GM23338 (cell line): ENCODE measurements around the gene METRNL. TPM values are rescaled to one million over a fixed set of nuclear protein-coding genes. Genes with fewer than 3 reads are reported as not detected.
"Not testable (repeated sequence)": the region's sequence is repeated elsewhere in the genome, so short reads cannot be mapped to it uniquely, and the experiment has no call there.

Source experiments
- ATAC-seq: fragments of 200-7000 bp; cut with Tn5 transposase; 3 replicates; pipeline ENCODE4 v1.9.1; 2020
- DNase-seq: peaks from one replicate; pipeline ENCODE4 v3.0.0-alpha.2; 2015; ENCODE audit warnings: low spot score
- H2AFZ ChIP-seq: fragments of 200-600 bp; sonication (generic); 2 replicates; pipeline ENCODE4 v1.8.0; 2016; ENCODE audit warnings: antibody characterized with exemption, mild to moderate bottlenecking, moderate library complexity
- H3F3A ChIP-seq: fragments of 200-600 bp; sonication (generic); replicated peaks from 2 replicates; pipeline ENCODE4 v1.8.0; 2017; ENCODE audit warnings: antibody characterized with exemption, mixed run types, low read depth
- H3K27ac ChIP-seq: fragments of 200-600 bp; sonication (generic); 2 replicates; pipeline ENCODE4 v1.6.1; 2016; ENCODE audit warnings: low read depth
- H3K27me3 ChIP-seq: fragments of 200-600 bp; sonication (generic); 2 replicates; pipeline ENCODE4 v1.8.0; 2016; ENCODE audit warnings: mild to moderate bottlenecking, mixed run types, moderate library complexity; ENCODE audit not compliant: insufficient read depth
- H3K36me3 ChIP-seq: fragments of 200-600 bp; sonication (generic); 2 replicates; pipeline ENCODE4 v1.8.0; 2016; ENCODE audit warnings: mild to moderate bottlenecking; ENCODE audit not compliant: insufficient read depth
- H3K4me1 ChIP-seq: fragments of 200-600 bp; sonication (generic); 2 replicates; pipeline ENCODE4 v1.8.0; 2016; ENCODE audit warnings: mild to moderate bottlenecking, moderate library complexity; ENCODE audit not compliant: insufficient read depth
- H3K4me2 ChIP-seq: fragments of 200-600 bp; sonication (generic); 2 replicates; pipeline ENCODE4 v1.7.1; 2017; ENCODE audit warnings: mixed run types
- H3K4me3 ChIP-seq: fragments of 200-600 bp; sonication (generic); 2 replicates; pipeline ENCODE4 v1.6.1; 2016; ENCODE audit warnings: mixed run types
- H3K79me2 ChIP-seq: fragments of 200-600 bp; sonication (generic); replicated peaks from 2 replicates; pipeline ENCODE4 v1.8.0; 2017; ENCODE audit warnings: mild to moderate bottlenecking; ENCODE audit not compliant: insufficient read depth
- H3K9me2 ChIP-seq: fragments of 200-600 bp; sonication (generic); 2 replicates; pipeline ENCODE4 v1.8.0; 2017; ENCODE audit not compliant: insufficient read depth
- H4K20me1 ChIP-seq: fragments of 200-600 bp; sonication (generic); replicated peaks from 2 replicates; pipeline ENCODE4 v1.8.0; 2017; ENCODE audit warnings: mild to moderate bottlenecking; ENCODE audit not compliant: insufficient read depth
- H3K27ac Mint-ChIP-seq: 2 replicates; pipeline ENCODE4 v1.8.0; 2020; ENCODE audit warnings: inconsistent platforms, mild to moderate bottlenecking, moderate library complexity, mixed read lengths
- H3K27me3 Mint-ChIP-seq: 3 replicates; pipeline ENCODE4 v1.8.0; 2022; ENCODE audit warnings: low read depth, mild to moderate bottlenecking, moderate library complexity, mixed read lengths, inconsistent platforms; ENCODE audit not compliant: insufficient read depth, poor library complexity
- H3K36me3 Mint-ChIP-seq: 3 replicates; pipeline ENCODE4 v1.8.0; 2021; ENCODE audit warnings: low read depth, mild to moderate bottlenecking, inconsistent platforms, moderate library complexity, mixed read lengths
- H3K4me1 Mint-ChIP-seq: 3 replicates; pipeline ENCODE4 v1.8.0; 2020; ENCODE audit warnings: mild to moderate bottlenecking, inconsistent platforms, mixed read lengths
- H3K4me3 Mint-ChIP-seq: 3 replicates; pipeline ENCODE4 v1.8.0; 2021; ENCODE audit warnings: moderate library complexity, mild to moderate bottlenecking, inconsistent platforms, mixed read lengths
- H3K9me3 Mint-ChIP-seq: 3 replicates; pipeline ENCODE4 v1.8.0; 2020; ENCODE audit warnings: moderate library complexity, mild to moderate bottlenecking, inconsistent platforms, mixed read lengths
- NANOG ChIP-seq: IDR thresholded peaks from 2 replicates; pipeline ENCODE4 v1.6.1; 2016; ENCODE audit warnings: antibody characterized with exemption, borderline replicate concordance
- STAT1 ChIP-seq: IDR thresholded peaks from one replicate; pipeline ENCODE4 v1.6.1; 2016; ENCODE audit warnings: antibody characterized with exemption; ENCODE audit not compliant: unreplicated experiment
- ZNF331 ChIP-seq: fragments of 250-450 bp; sonication (Bioruptor Pico); IDR thresholded peaks from 2 replicates; pipeline ENCODE4 v1.5.0; 2020; ENCODE audit warnings: low read depth, mild to moderate bottlenecking, moderate library complexity
- polyA plus RNA-seq: library from polyadenylated mRNA; unstranded; fragments of >200 nt; fragmentation: Nextera tagmentation; extraction: Ambion mirVana; gene quantifications from 2 replicates; pipeline ENCODE4 v1.2.1, GENCODE V29; 2016
- total RNA-seq: library from RNA; depleted of rRNA; stranded (reverse); fragments of >200 nt; shearing (Covaris generic); gene quantifications from 2 replicates; pipeline ENCODE4 v1.2.3, GENCODE V29; 2014
- TF ChIP-seq, protein P1 (sequence below): fragments of 250-450 bp; sonication (Bioruptor Pico); IDR thresholded peaks from 2 replicates; pipeline ENCODE4 v1.5.0; 2020; ENCODE audit warnings: mild to moderate bottlenecking, moderate library complexity
- TF ChIP-seq, protein P2 (sequence below): IDR thresholded peaks from 2 replicates; pipeline ENCODE4 v1.6.1; 2016; ENCODE audit warnings: antibody characterized with exemption

Gene METRNL
- total and polyA plus RNA-seq, 2 experiments from 2014 or later: 12.2 to 20.2 TPM

DNA sequence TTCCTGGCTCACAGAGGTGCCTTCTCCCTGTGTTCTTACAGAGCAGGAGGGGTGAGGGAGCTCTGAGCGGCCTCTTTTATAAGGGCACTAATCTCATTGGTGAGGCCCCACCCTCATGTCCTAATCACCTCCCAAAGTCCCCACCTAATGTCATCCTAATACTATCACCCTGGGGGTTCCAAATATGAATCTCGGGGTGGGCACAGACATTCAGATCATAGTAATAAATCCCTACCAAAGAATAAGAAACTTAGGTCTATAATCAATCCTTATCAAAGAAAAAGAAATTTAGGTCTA lies 32.3 kb upstream of the METRNL start (continued):
- TF ChIP-seq, protein P1, sequence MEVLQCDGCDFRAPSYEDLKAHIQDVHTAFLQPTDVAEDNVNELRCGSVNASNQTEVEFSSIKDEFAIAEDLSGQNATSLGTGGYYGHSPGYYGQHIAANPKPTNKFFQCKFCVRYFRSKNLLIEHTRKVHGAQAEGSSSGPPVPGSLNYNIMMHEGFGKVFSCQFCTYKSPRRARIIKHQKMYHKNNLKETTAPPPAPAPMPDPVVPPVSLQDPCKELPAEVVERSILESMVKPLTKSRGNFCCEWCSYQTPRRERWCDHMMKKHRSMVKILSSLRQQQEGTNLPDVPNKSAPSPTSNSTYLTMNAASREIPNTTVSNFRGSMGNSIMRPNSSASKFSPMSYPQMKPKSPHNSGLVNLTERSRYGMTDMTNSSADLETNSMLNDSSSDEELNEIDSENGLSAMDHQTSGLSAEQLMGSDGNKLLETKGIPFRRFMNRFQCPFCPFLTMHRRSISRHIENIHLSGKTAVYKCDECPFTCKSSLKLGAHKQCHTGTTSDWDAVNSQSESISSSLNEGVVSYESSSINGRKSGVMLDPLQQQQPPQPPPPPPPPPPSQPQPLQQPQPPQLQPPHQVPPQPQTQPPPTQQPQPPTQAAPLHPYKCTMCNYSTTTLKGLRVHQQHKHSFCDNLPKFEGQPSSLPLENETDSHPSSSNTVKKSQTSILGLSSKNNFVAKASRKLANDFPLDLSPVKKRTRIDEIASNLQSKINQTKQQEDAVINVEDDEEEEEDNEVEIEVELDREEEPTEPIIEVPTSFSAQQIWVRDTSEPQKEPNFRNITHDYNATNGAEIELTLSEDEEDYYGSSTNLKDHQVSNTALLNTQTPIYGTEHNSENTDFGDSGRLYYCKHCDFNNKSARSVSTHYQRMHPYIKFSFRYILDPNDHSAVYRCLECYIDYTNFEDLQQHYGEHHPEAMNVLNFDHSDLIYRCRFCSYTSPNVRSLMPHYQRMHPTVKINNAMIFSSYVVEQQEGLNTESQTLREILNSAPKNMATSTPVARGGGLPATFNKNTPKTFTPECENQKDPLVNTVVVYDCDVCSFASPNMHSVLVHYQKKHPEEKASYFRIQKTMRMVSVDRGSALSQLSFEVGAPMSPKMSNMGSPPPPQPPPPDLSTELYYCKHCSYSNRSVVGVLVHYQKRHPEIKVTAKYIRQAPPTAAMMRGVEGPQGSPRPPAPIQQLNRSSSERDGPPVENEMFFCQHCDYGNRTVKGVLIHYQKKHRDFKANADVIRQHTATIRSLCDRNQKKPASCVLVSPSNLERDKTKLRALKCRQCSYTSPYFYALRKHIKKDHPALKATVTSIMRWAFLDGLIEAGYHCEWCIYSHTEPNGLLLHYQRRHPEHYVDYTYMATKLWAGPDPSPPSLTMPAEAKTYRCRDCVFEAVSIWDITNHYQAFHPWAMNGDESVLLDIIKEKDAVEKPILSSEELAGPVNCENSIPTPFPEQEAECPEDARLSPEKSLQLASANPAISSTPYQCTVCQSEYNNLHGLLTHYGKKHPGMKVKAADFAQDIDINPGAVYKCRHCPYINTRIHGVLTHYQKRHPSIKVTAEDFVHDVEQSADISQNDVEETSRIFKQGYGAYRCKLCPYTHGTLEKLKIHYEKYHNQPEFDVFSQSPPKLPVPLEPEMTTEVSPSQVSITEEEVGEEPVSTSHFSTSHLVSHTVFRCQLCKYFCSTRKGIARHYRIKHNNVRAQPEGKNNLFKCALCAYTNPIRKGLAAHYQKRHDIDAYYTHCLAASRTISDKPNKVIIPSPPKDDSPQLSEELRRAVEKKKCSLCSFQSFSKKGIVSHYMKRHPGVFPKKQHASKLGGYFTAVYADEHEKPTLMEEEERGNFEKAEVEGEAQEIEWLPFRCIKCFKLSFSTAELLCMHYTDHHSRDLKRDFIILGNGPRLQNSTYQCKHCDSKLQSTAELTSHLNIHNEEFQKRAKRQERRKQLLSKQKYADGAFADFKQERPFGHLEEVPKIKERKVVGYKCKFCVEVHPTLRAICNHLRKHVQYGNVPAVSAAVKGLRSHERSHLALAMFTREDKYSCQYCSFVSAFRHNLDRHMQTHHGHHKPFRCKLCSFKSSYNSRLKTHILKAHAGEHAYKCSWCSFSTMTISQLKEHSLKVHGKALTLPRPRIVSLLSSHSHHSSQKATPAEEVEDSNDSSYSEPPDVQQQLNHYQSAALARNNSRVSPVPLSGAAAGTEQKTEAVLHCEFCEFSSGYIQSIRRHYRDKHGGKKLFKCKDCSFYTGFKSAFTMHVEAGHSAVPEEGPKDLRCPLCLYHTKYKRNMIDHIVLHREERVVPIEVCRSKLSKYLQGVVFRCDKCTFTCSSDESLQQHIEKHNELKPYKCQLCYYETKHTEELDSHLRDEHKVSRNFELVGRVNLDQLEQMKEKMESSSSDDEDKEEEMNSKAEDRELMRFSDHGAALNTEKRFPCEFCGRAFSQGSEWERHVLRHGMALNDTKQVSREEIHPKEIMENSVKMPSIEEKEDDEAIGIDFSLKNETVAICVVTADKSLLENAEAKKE: no peak

DNA sequence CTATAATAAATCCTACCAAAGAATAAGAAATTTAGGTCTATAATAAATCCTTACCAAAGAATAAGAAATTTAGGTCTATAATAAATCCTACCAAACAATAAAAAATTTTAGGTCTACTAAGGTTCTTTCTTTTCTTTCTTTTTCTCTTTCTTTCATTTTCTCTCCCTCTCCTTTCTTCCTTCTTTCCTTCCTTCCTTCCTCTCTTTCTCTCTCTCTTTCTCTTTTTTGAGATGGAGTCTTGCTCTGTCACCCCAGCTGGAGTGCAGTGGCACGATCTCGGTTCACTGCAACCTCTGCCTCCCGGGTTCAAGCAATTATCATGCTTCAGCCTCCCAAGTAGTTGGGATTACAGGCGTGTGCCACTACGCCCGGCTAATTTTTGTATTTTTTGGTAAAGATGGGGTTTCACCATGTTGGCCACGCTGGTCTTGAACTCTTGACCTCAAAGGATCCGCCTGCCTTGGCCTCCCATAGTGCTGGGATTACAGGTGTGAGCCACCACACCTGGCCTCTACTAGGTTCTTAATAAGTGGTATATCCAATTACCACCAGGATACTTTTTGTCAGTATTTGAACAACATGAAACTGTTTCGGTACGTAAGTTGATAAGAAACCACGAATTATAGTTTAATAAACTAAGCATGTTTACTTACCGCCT lies 31.5 kb upstream of the METRNL start:
- H3K9me3 Mint-ChIP-seq, H3K4me2 ChIP-seq, H3K4me3 Mint-ChIP-seq, H3K4me1 ChIP-seq, ATAC-seq, H3K27me3 Mint-ChIP-seq, H3K27ac ChIP-seq, H3K27ac Mint-ChIP-seq, H3K4me1 Mint-ChIP-seq, H3K9me2 ChIP-seq, H3F3A ChIP-seq, H3K79me2 ChIP-seq, H3K4me3 ChIP-seq, H3K27me3 ChIP-seq, DNase-seq, H2AFZ ChIP-seq, H3K36me3 ChIP-seq, H4K20me1 ChIP-seq: not testable (repeated sequence)
- H3K36me3 Mint-ChIP-seq: peaks cover 41% of the 10 kb centered on the region

DNA sequence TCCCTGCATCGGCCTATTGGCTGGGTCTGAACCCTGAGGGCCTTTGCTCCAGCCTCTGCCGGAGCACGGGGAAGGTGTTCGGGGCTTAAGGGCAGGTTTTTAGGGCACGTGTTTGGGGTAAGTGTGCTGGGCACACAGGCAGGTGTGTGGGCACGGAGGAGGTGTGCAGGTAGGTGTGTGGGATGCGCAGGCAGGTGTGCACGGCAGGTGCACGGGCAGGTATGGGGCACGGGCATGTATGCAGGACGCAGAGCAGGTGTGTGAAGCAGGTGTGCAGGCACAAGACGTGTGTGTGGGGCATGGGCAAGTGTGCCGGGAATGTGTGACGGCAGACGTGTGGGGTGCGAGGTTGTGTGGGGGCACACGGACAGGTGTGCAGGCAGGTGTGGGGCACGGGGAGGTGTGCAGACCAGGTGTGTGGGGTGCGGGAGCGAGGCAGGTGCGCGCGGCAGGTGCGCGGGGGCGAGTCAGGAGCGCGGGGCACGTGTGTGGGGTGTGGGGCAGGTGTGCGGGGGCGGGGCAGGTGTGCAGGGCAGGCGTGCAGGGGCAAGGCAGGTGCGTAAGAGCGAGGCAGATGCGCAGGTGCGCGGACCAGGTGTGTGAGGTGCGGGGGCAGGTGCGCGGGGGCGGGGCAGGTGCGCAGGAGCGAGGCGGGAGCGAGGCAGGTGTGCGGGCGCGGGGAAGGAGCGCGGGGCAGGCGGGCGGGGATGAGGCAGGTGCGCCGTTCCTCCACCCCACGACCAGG lies 28.6 kb upstream of the METRNL start:
- Mint-ChIP-seq H3K4me1 (peaks cover 6% of the 10 kb centered on the region), H3K27ac (no peak overlapping the region; the same call in 1 of the 2 replicates), H3K4me3 (peak overlapping the region; percentile 81), H3K36me3 (peaks cover 21% of the 10 kb centered on the region), H3K9me3 (no peaks in the 10 kb centered on the region; the same call in 2 of the 3 replicates), H3K27me3 (peaks cover 12% of the 10 kb centered on the region)
- no peaks in the 10 kb centered on the region for H3F3A ChIP-seq
- H3K4me2 ChIP-seq: peak overlapping the region; percentile 77
- no peaks in the 10 kb centered on the region for H3K36me3 ChIP-seq
- TF ChIP-seq ZNF331 (CRISPR knock-in tag) (no peak), NANOG (no peak), STAT1 (no peak)
- TF ChIP-seq, protein P2, sequence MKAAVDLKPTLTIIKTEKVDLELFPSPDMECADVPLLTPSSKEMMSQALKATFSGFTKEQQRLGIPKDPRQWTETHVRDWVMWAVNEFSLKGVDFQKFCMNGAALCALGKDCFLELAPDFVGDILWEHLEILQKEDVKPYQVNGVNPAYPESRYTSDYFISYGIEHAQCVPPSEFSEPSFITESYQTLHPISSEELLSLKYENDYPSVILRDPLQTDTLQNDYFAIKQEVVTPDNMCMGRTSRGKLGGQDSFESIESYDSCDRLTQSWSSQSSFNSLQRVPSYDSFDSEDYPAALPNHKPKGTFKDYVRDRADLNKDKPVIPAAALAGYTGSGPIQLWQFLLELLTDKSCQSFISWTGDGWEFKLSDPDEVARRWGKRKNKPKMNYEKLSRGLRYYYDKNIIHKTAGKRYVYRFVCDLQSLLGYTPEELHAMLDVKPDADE: no peak
- H3K79me2 ChIP-seq: no peaks in the 10 kb centered on the region
- peak overlapping the region; percentile 86; the same call in 1 of the 2 replicates for H2AFZ ChIP-seq
- ATAC-seq: peak; percentile 34
- peak; percentile 57 for DNase-seq
- H3K27ac ChIP-seq: no peak overlapping the region
- H3K27me3 ChIP-seq: no peaks in the 10 kb centered on the region
- H4K20me1 ChIP-seq: no peaks in the 10 kb centered on the region
- H3K4me1 ChIP-seq: no peaks in the 10 kb centered on the region; the same call in 1 of the 2 replicates
- H3K9me2 ChIP-seq: no peaks in the 10 kb centered on the region
- peak overlapping the region; percentile 69 for H3K4me3 ChIP-seq
